ENCODE measurements around the gene OPN1SW. TPM values are rescaled to one million over a fixed set of nuclear protein-coding genes. Genes with fewer than 3 reads are reported as not detected.
A peak's percentile ranks its signal among the peaks of the same experiment; 100 is the strongest.

Gene OPN1SW
- total RNA-seq, 1 donor from 2014 or later: not detected

DNA sequence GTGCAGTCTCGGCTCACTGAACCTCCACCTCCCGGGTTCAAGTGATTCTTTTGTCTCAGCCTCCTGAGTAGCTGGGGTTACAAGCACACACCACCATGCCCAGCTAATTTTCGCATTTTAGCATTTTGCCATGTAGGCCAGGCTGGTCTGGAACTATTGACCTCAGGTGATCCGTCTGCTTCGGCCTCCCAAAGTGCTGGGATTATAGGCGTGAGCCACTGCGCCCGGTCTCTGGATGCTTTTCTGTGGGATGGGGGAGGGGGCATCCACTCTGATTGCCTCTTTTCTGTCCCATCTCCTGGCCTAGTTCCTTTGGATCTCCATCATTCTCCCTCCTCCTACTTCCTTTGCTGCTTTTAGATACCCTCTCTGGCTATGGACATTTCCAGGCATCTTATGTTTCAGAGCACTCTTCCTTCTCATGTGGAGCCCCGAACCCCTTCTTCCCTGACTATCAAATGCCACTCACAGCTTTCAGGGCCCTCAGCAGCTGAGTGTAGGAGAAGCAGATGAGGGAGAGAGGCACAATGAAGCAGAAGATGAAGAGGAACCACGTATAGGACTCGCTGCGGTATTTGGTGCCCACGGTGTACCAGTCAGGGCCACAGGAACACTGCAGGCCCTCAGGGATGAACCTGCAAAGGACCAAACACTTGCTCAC, 1.4 kb downstream of the OPN1SW start:
- intact Hi-C loops (cut with DNase I): no loop called here
- no peak for DNase-seq (ENCODE audit: missing footprints)
- no peak for ATAC-seq

DNA sequence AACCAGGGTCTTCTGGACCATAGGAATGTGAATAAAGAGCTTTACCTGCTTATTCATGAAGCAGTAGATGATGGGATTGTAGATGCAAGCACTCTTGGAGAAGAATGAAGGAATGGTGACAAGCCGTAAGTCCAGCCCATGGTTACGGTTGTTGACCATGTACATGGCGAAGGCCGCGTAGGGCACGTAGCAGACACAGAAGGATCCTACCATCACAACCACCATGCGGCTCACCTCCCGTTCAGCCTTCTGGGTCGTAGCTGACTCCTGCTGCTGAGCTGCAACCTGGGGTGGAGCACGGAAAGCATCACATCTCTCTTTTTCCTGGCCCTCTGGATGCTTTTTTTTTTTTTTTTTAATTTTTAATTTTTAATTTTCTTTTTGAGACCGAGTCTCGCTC, 2.0 kb downstream of the OPN1SW start:
- intact Hi-C loops (cut with DNase I): no loop called here
- no peak for ATAC-seq

GRCh38 chr7:128770233-128770632, 5.4 kb downstream of the OPN1SW start:
- intact Hi-C loops (cut with DNase I): no loop called here
- DNase-seq (ENCODE audit: missing footprints) (no peak), ATAC-seq (no peak)

More for the DNA sequence above, 2.0 kb downstream of the OPN1SW start:
- DNase-seq (ENCODE audit: missing footprints): no peak

DNA sequence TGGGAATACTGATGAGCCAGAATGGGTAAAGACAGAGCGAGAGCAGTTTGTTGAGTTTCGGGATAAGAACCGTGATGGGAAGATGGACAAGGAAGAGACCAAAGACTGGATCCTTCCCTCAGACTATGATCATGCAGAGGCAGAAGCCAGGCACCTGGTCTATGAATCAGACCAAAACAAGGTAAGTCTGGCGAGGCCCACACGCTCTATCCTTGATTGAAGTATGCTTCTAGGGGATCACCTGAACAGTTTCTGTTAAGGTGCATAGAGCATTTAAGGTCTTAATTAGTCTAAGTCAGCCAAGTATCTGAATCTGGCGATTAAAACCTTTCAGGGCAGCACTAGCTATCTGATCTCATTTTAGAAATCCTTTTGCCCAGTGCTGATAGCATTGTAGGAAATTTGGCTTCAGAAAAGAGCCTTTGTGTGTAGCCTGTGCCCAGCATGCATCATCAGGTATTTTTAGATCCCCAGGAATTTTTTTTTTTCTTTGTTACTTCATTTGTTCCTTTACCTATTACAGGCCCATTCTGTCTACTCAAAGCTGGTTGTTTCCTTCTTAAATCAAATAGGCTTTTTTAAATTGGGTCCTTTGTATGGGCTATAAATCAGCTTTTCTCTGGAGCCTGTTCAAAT, 8.0 kb downstream of the OPN1SW start:
- intact Hi-C loops (cut with DNase I): no loop called here
- DNase-seq (ENCODE audit: missing footprints): no peak
- ATAC-seq: peak; percentile 37

DNA sequence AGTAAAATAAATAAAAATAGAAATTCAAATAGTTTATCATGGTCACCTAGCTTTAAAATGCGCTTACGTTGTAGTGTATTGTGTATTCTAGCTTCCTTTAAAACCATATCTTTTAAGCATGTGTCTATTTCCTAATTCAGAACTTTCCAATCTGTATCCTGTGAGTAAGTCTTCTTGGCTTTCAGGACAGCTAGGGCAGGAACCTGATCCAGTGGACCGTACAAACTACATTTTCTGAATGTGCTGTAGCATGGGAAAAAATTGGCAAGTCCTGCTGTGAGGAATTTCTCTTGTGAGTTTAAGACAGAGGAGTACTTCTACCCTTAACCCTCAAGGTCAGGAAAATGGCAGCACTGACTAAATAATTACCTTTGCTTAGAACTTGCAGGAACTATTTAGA, 12.1 kb downstream of the OPN1SW start:
- intact Hi-C loops (cut with DNase I): no loop called here
- DNase-seq (ENCODE audit: missing footprints): no peak
- ATAC-seq: no peak

DNA sequence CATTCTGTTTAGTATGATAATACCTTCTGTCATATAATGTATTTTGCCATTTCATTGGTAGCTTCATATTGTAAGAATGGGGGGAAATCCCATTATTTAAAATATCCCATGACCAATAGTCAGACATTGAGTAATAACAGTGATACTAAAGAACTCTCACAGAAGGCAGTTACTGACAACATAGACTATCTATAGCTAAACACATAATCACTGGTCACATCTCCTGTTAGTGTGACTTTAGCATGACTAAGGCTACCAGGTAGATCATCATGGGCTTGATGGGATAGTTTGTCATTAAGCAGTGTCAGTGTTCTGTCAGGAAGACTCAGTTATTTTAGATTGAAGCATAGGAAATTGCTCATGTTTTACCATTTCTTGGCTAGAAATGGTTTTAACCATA, 16.4 kb downstream of the OPN1SW start:
- no peak for DNase-seq (ENCODE audit: missing footprints)
- intact Hi-C loops (cut with DNase I): no loop called here
- no peak for ATAC-seq

DNA sequence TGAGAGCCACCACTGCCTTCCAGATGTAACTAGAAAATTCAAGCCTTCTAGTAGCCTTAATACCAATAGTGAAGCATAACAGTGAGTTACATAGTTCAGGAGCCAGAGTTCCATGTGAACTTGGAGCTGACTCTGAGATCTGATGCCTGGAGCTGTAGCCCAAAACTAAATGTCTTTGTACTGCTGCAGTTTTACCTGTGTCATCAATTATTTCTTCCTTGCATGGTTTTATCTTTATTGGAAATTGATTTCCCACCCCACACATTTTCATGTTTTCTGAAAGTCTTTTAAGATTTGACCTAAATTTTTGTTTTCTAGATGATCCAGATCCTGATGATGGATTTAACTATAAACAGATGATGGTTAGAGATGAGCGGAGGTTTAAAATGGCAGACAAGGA, 17.0 kb downstream of the OPN1SW start:
- intact Hi-C loops (cut with DNase I): no loop called here
- DNase-seq (ENCODE audit: missing footprints) (no peak), ATAC-seq (no peak)

- no peak for ATAC-seq
- DNase-seq (ENCODE audit: missing footprints): no peak
- intact Hi-C loops (cut with DNase I): no loop called here
Observed at GRCh38 chr7:128757203-128757602, 18.4 kb downstream of the OPN1SW start.

- intact Hi-C loops (cut with DNase I): no loop called here
- DNase-seq (ENCODE audit: missing footprints) (no peak), ATAC-seq (peak; percentile 35)
Observed at GRCh38 chr7:128755819-128756476, 19.6 kb downstream of the OPN1SW start.

DNA sequence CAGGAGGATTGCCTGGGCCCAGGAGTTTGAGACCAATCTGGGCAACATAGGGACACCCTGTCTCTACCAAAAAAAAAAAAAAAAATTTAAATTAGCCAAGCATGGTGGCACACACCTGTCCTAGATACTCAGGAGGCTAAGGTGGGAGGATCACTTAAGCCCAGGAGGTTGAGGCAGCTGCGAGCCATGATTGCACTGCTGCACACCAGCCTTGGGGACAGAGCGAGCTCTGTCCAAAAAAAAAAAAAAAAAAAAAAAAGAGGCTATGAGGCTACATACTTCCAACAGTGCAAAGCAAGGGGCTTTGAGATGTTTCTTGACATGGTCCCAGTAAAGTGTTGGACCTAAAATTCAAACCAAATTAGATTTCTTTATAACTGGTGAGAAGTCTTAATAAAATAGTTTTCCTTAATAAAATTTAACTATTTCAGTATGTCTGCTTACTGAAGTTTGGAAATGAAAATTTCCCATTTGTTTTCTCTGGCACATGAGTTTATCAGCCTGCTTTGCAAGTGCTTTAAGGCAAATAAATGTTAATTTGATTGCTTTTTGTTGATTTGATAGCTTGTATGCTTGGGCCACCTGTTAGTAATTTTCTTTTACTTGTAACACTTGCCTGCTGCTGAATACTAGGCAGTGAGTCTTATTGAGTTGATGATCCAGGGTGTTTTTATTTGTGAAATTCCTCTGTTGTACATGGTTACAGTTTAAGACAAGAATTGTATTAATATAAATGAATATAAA, 20.3 kb downstream of the OPN1SW start:
- ATAC-seq (no peak), DNase-seq (ENCODE audit: missing footprints) (no peak)
- intact Hi-C loops (cut with DNase I): no loop called here

DNA sequence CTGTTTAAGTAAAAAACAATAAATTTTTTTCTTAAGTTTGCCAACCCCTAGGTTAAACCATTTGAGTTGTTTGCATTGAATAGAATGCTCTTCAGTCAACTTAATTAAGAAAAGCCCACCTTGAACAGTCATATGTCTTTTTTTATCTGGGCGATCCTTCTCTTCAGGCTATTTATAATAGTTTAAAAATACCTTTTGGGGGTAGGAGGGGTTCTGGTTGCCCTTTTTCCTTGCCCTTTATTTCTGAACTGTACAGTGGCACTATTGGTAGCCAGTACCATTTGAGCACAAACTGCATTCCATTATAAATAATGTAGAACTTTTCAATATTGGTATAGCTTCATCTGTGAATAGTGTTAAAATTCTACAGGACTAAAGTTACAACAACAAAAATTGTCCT, 23.3 kb downstream of the OPN1SW start:
- ATAC-seq: peak; percentile 33
- intact Hi-C loops (cut with DNase I): no loop called here
- no peak for DNase-seq (ENCODE audit: missing footprints)

DNA sequence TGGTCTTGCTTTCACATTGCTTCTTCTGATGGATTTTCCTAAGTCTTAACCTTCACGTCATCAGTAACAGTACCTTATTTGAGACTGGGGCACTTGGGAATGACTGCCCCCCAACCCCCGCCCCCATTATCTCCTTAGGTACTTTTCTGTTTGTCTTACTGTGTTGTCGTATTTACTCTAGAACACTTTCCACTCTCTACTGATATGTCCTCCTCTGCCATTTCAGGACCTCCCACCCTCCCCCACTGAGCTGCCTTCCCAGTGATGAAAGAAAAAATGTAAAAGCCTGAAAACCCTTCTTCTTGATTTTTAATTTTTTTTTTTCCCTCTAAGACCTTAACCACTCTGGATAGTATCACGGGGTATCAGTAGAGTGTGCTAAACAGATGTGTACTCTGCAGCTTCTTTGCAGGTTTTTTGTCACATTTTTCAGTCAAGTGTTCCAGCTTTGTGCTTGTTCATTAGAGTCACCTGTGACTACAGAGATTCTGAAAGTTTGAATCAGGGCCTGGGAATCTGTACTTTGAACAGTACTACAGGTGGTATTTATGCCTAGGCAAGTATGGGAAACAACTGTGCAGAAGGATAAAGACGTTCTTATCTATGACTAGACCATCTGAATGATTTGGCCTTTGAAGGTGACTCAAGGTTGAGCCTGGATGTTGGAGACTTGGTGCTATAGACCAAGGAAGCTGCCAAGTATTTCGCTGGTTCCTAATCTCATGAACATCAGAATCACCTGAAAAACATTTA, 28.1 kb downstream of the OPN1SW start:
- intact Hi-C loops (cut with DNase I): loop anchor here (5.0 kb wide), 1 partner anchor 85 kb away; the partner anchor contains the start of gene FLNC
- ATAC-seq: no peak

GRCh38 chr7:128745706-128746105, 29.9 kb downstream of the OPN1SW start:
- intact Hi-C loops (cut with DNase I): loop anchor here (5.0 kb wide), 1 partner anchor 87 kb away; the partner anchor contains the start of gene FLNC
- ATAC-seq: no peak
- no peak for DNase-seq (ENCODE audit: missing footprints)

More for the DNA sequence above, 28.1 kb downstream of the OPN1SW start:
- no peak for DNase-seq (ENCODE audit: missing footprints)

- DNase-seq (ENCODE audit: missing footprints) (no peak), ATAC-seq (no peak)
- intact Hi-C loops (cut with DNase I): no loop called here
Observed at GRCh38 chr7:128744366-128744905, 31.2 kb downstream of the OPN1SW start.

DNA sequence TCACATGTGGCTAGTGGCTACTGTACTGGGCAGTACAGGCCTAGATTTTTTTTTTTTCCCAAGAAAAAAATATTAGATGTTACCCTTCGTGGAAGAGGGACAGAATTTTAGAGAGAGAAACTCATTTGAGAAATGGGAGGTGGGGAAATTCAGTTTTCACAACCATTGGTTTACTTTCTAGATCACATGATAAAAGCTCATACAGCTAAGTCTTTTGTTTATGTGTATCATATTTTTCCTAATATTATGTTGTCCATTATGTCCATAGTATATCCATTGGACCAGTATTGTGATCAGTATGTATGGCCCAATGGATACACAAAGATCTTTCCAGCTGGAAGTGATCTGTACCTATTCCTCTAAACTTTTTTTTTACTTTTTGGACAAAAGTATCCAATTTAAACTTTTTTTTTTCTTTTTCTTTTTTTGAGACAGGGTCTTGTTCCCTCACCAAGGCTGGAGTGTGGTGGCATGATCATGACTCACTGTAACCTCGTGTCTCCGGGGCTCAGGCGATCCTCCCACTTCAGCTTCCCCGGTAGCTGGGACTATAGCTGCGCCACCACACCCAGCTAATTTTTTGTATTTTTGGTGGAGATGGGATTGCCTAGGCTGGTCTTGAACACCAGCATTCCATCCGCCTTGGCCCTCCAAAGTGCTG, 32.4 kb downstream of the OPN1SW start:
- DNase-seq (ENCODE audit: missing footprints) (no peak), ATAC-seq (no peak)
- intact Hi-C loops (cut with DNase I): no loop called here

DNA sequence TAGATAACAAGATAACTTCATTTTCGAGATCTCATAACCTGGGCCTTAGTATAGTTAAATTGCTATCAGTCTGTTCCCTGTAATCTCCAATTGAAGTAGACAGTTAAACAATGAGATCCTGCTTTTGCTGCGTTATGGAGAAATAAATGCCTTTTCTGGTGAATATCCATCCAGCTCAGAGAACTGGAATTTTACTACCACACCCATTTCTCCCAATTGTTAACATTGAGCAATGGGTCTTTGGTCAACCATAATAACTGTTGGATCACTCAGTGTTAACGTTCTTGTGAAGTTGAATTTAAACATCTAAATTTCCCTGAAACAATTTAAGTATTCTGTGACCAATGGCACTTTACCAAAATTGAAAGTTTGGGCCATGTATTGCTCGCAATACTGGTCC, 33.4 kb downstream of the OPN1SW start:
- ATAC-seq: no peak
- intact Hi-C loops (cut with DNase I): no loop called here
- no peak for DNase-seq (ENCODE audit: missing footprints)

DNA sequence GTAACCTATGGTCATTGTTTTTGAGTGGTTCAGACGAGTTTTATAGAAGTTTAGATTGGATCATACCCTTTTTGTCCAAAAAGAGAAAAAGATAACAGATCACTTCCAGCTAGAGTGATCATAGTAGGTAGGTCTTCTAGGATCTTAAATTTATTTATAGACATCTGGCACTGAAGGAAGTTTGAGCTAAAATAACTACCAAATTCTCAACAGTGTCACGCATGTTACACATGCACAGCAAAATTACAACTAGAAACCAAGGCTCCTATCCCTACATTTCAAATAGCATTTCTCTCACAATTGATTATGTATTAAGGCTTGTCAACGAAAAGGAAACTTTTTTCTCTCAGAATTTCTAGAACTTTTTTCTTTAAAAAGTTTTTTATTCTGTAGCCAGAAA, 34.1 kb downstream of the OPN1SW start:
- intact Hi-C loops (cut with DNase I): no loop called here
- ATAC-seq (no peak), DNase-seq (ENCODE audit: missing footprints) (no peak)

DNA sequence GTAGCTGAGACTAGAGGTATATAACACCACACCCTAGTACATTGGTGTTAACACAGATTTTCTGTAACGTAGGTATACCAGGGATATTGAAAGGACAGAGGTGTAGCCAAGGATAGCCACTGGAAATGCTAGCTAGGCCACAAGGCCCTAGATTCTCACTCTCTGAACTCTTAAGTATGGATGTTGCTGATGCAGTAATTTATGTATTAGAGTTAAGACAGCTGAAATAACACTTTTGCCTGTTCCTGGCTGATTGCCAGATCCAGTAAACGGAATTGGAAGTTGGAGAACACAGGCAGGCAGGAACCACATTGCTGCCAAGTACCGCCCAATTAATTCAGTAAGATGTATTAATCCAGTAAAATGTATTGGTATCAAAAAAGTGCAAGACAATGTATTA, 34.6 kb downstream of the OPN1SW start:
- ATAC-seq (no peak), DNase-seq (ENCODE audit: missing footprints) (no peak)
- intact Hi-C loops (cut with DNase I): no loop called here
